Stimulated activated CD4-positive, alpha-beta T cell treated with anti-CD3 and anti-CD28 coated beads, TNF-alpha, amount 100 ng/mL, for 1 hour (primary cell): ENCODE results near the gene SLC25A29.
A peak's percentile ranks its signal among the peaks of the same experiment; 100 is the strongest.
"Not testable (repeated sequence)": the region's sequence is repeated elsewhere in the genome, so short reads cannot be mapped to it uniquely, and the experiment has no call there.

Experiments
- DNase-seq, 3 donors: peaks; one replicate each; pipeline ENCODE4 v3.0.0-alpha.2; 2020; ENCODE audit warnings: low read depth in 3 of 3, low spot score in 1 of 3

SLC25A29 gene

GRCh38 chr14:100306101-100306997 is at the start of gene SLC25A29:
Gene SLC25A29, minus strand, starts transcription at chr14:100306444. Its CDS starts 212 bp downstream, at chr14:100306232.
- peak; percentile 11 to 64 (median 49) for DNase-seq

- DNase-seq = no peak
Observed at GRCh38 chr14:100350986-100351385, 44.7 kb upstream of the SLC25A29 start.

GRCh38 chr14:100350276-100350926 is 44.2 kb upstream of the SLC25A29 start:
- DNase-seq = no peak

GRCh38 chr14:100348784-100349685 is 42.8 kb upstream of the SLC25A29 start:
- no peak for DNase-seq

GRCh38 chr14:100348253-100348729 is 42.0 kb upstream of the SLC25A29 start:
- DNase-seq = no peak

GRCh38 chr14:100346306-100347091 is 40.3 kb upstream of the SLC25A29 start:
- DNase-seq = no peak

GRCh38 chr14:100345711-100346110 is 39.5 kb upstream of the SLC25A29 start:
- no peak for DNase-seq

GRCh38 chr14:100344657-100345056 is 38.4 kb upstream of the SLC25A29 start:
- not testable (repeated sequence) for DNase-seq

- not testable (repeated sequence) for DNase-seq
Observed at GRCh38 chr14:100342826-100343225, 36.6 kb upstream of the SLC25A29 start.

GRCh38 chr14:100342195-100342594 is 36.0 kb upstream of the SLC25A29 start:
- no peak for DNase-seq

GRCh38 chr14:100341301-100342031 is 35.2 kb upstream of the SLC25A29 start:
- no peak for DNase-seq

GRCh38 chr14:100340423-100340813 is 34.2 kb upstream of the SLC25A29 start:
- DNase-seq = no peak

GRCh38 chr14:100339766-100340422 is 33.6 kb upstream of the SLC25A29 start:
- no peak for DNase-seq

GRCh38 chr14:100336618-100337530 is 30.6 kb upstream of the SLC25A29 start:
- DNase-seq = no peak

- DNase-seq = no peak
Observed at GRCh38 chr14:100334904-100335303, 28.7 kb upstream of the SLC25A29 start.

GRCh38 chr14:100333827-100334226 is 27.6 kb upstream of the SLC25A29 start:
- DNase-seq = no peak

- DNase-seq = no peak
Observed at GRCh38 chr14:100333311-100333710, 27.1 kb upstream of the SLC25A29 start.

- DNase-seq = no peak
Observed at GRCh38 chr14:100332797-100333196, 26.6 kb upstream of the SLC25A29 start.
